B cell (primary cell): ENCODE data around the gene MAP3K9. TPM values are rescaled to one million over a fixed set of nuclear protein-coding genes. Genes with fewer than 3 reads are reported as not detected.

Experiments used
- ATAC-seq: fragments of 200-7000 bp; cut with Tn5 transposase; one replicate; pipeline ENCODE4 v1.10.0; 2021; ENCODE audit warnings: low read depth, mild to moderate bottlenecking, moderate number of reproducible peaks, moderate library complexity
- CTCF ChIA-PET: fragments of 350-600 bp; sonication (Branson Sonifier 250); formaldehyde crosslinking; loops from one replicate; lab custom pipeline; 2021; ENCODE audit warnings: antibody characterized with exemption, inconsistent platforms; lab: Charles Lee
- POLR2A ChIA-PET: fragments of 350-600 bp; sonication (Branson Sonifier 250); formaldehyde crosslinking; loops from one replicate; lab custom pipeline; 2021; ENCODE audit warnings: antibody characterized with exemption; lab: Charles Lee
- DNase-seq: peaks from one replicate; pipeline ENCODE4 v3.0.0; 2013
- H2AFZ ChIP-seq: 2 replicates; pipeline ENCODE4 v1.6.1; 2012; ENCODE audit warnings: mild to moderate bottlenecking, low read depth, low read length; ENCODE audit not compliant: insufficient read depth, poor library complexity, severe bottlenecking
- H3K27ac ChIP-seq, 2 donors: 1 replicate in 1 of 2; 2 replicates in 1 of 2; pipeline ENCODE4 v1.5.1; 2012 to 2013; ENCODE audit warnings: low read length in 2 of 2, mild to moderate bottlenecking in 2 of 2, moderate library complexity in 1 of 2
- H3K27me3 ChIP-seq, 4 experiments: fragments of 200-600 bp in 1 of 4; sonication (generic) in 1 of 4; replicated peaks in 1 of 4; 1 replicate in 2 of 4; 2 replicates in 2 of 4; pipeline versions ENCODE4 v1.6.1 to v1.7.0; 2013 to 2016; ENCODE audit warnings: low read length in 3 of 4, mild to moderate bottlenecking in 2 of 4, mixed read lengths in 1 of 4, moderate library complexity in 1 of 4; ENCODE audit not compliant: insufficient read depth in 4 of 4, control insufficient read depth in 3 of 4; ENCODE audit errors: control extremely low read depth in 1 of 4
- H3K36me3 ChIP-seq, 2 experiments: replicated peaks in 1 of 2; 1 replicate in 1 of 2; 2 replicates in 1 of 2; pipeline versions ENCODE4 v1.6.1 to v1.7.1; 2013; ENCODE audit warnings: low read length in 1 of 2; ENCODE audit not compliant: insufficient read depth in 2 of 2, control insufficient read depth in 1 of 2; ENCODE audit errors: control extremely low read depth in 1 of 2, extremely low read depth in 1 of 2
- H3K4me1 ChIP-seq, 2 donors: fragments of 200-600 bp in 1 of 2; sonication (generic) in 1 of 2; 1 replicate in 1 of 2; 2 replicates in 1 of 2; pipeline versions ENCODE4 v1.5.1 to v1.6.1; 2013 to 2017; ENCODE audit warnings: low read length in 2 of 2; ENCODE audit not compliant: control insufficient read depth in 2 of 2, insufficient read depth in 2 of 2
- H3K4me2 ChIP-seq: replicated peaks from 2 replicates; pipeline ENCODE3; 2012; ENCODE audit warnings: mild to moderate bottlenecking, low read depth, low read length; ENCODE audit not compliant: poor library complexity, severe bottlenecking
- H3K4me3 ChIP-seq, 5 experiments: fragments of 200-600 bp in 1 of 5; sonication (generic) in 1 of 5; 1 replicate in 3 of 5; 2 replicates in 2 of 5; pipeline versions ENCODE4 v1.5.1 to v1.7.0; 2011 to 2016; ENCODE audit warnings: low read length in 4 of 5, mild to moderate bottlenecking in 4 of 5, low read depth in 2 of 5, control low read depth in 1 of 5, moderate library complexity in 1 of 5; ENCODE audit not compliant: insufficient read depth in 1 of 5; ENCODE audit errors: control extremely low read depth in 1 of 5, extremely low read depth in 1 of 5
- H3K79me2 ChIP-seq: fragments of 200-600 bp; sonication (generic); one replicate; pipeline ENCODE4 v1.6.0; 2016; ENCODE audit warnings: low read length; ENCODE audit not compliant: control insufficient read depth, insufficient read depth
- H3K9ac ChIP-seq: fragments of 200-600 bp; sonication (generic); 2 replicates; pipeline ENCODE4 v1.6.1; 2017; ENCODE audit warnings: mild to moderate bottlenecking, low read length, moderate library complexity
- H3K9me3 ChIP-seq, 3 donors: one replicate each; pipeline versions ENCODE4 v1.6.1 to v1.7.1; 2013; ENCODE audit warnings: low read length in 2 of 3; ENCODE audit not compliant: control insufficient read depth in 2 of 3, insufficient read depth in 1 of 3; ENCODE audit errors: control extremely low read depth in 1 of 3
- H4K20me1 ChIP-seq: 2 replicates; pipeline ENCODE4 v1.6.0; 2012; ENCODE audit warnings: mild to moderate bottlenecking, low read length; ENCODE audit not compliant: insufficient read depth, control insufficient read depth, poor library complexity, severe bottlenecking
- H3K27ac Mint-ChIP-seq: one replicate; pipeline ENCODE4 v1.8.0; 2021; ENCODE audit warnings: mixed read lengths
- H3K27me3 Mint-ChIP-seq: one replicate; pipeline ENCODE4 v1.8.0; 2021; ENCODE audit warnings: mixed read lengths
- H3K4me1 Mint-ChIP-seq: one replicate; pipeline ENCODE4 v1.8.0; 2021; ENCODE audit warnings: mixed read lengths
- H3K4me3 Mint-ChIP-seq: one replicate; pipeline ENCODE4 v1.8.0; 2021; ENCODE audit warnings: mixed read lengths
- H3K9me3 Mint-ChIP-seq: one replicate; pipeline ENCODE4 v1.8.0; 2022; ENCODE audit warnings: mixed read lengths; ENCODE audit not compliant: insufficient read depth
- CTCF ChIP-seq: fragments of 200-600 bp; IDR thresholded peaks from one replicate; pipeline ENCODE4 v1.8.0; 2022; ENCODE audit warnings: antibody characterized with exemption, mild to moderate bottlenecking
- EZH2 ChIP-seq: IDR thresholded peaks from 2 replicates; pipeline ENCODE4 v1.6.1; 2012; ENCODE audit warnings: borderline replicate concordance, low read depth, mild to moderate bottlenecking, moderate library complexity, low read length; ENCODE audit not compliant: insufficient read depth, poor library complexity, severe bottlenecking
- WGBS: methylation state at CpG from one replicate; pipeline ENCODE4 v1.1.5; 2013; ENCODE audit warnings: missing lambda C conversion rate; ENCODE audit not compliant: insufficient coverage; 5-methylcytosine and 5-hydroxymethylcytosine counted together
- intact Hi-C: fragments of 100-400 bp; cut with micrococcal nuclease; formaldehyde crosslinking; loops from one replicate; pipeline ENCODE4 v1.10.0; 2022
- polyA plus RNA-seq: library from polyadenylated mRNA; depleted of rRNA; stranded (reverse); fragments of >200 nt; gene quantifications from 2 replicates; pipeline ENCODE4 v1.2.3, GENCODE V29; 2012
- total RNA-seq, 2 donors: library from RNA; stranded (reverse); fragments of 120-200 nt in 1 of 2; gene quantifications; 1 replicate in 1 of 2; 2 replicates in 1 of 2; pipeline versions ENCODE4 v1.2.3 to v1.2.4, GENCODE V29; 2013 to 2022

The MAP3K9 gene
- total and polyA plus RNA-seq, 2 donors (not counting 1 experiment from before 2014, with no cell fraction given), result 4.7 to 20.2 TPM

DNA sequence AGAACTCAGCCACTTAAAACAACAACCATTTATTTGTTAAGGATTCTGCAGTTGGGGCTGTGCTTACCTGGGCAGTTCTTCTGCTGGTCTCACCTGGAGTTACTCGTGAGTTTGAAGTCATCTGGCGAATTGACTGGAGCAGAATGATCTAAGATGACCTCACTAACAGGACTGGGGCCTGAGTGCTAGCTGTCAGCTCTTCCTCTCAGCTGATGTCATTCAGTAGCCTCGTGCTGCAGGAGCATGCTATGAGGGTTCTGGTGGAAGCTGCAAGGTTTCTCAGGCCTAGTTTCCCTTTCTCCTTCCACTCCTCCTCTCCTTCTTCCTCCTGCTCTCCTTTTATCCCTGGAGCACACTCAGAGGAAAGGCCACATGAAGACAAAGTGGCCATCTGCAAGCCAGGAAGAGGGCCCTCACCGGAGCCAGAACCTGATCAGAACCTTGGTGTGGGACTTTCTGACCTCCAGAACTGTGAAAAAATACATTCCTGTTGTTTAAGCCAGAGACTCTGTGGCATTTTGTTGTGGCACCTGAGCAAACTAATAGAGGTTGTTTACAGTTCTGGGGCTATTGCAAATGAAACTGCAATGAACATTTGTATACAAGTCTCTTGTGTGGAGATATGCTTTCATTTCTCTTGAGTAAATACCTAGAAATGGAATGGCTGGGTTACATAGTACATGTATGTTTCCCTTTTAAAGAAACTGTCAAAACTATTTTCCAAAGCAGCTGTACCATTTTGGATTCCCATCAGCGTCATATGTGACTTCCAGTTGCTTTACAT is 21.9 kb upstream of the MAP3K9 start:
- H3K4me3 ChIP-seq, result no peak overlapping the region
- WGBS, result 62% methylated on average over 3 of the region's 5 CpGs
- H3K27ac ChIP-seq, result no peak overlapping the region
- H3K9me3 Mint-ChIP-seq, result peaks cover 8% of the 10 kb centered on the region
- no peak overlapping the region for H3K4me3 Mint-ChIP-seq
- intact Hi-C loops, result no loop called here
- ChIA-PET CTCF (interaction anchor here (1.3 kb wide), 1 partner anchor 14 kb away, joined by 3 read pairs; no protein-coding TSS in a partner anchor), POLR2A (no interaction called here)
- H3K27me3 ChIP-seq, result no peaks in the 10 kb centered on the region
- H4K20me1 ChIP-seq, result no peaks in the 10 kb centered on the region
- H3K9me3 ChIP-seq, result peaks cover 0 to 7% (median 0%) of the 10 kb centered on the region in 3 donors
- no peaks in the 10 kb centered on the region for H3K27me3 Mint-ChIP-seq
- no peaks in the 10 kb centered on the region for H3K4me1 Mint-ChIP-seq
- H3K36me3 ChIP-seq, result no peaks in the 10 kb centered on the region
- no peak overlapping the region for H3K27ac Mint-ChIP-seq
- H3K79me2 ChIP-seq, result no peaks in the 10 kb centered on the region
- no peak for DNase-seq
- no peak overlapping the region for H3K9ac ChIP-seq
- no peak overlapping the region for H3K4me2 ChIP-seq
- no peak overlapping the region for H2AFZ ChIP-seq
- H3K4me1 ChIP-seq, result no peaks in the 10 kb centered on the region
- no peak for ATAC-seq
- TF ChIP-seq EZH2 (no peak), CTCF (no peak)

DNA sequence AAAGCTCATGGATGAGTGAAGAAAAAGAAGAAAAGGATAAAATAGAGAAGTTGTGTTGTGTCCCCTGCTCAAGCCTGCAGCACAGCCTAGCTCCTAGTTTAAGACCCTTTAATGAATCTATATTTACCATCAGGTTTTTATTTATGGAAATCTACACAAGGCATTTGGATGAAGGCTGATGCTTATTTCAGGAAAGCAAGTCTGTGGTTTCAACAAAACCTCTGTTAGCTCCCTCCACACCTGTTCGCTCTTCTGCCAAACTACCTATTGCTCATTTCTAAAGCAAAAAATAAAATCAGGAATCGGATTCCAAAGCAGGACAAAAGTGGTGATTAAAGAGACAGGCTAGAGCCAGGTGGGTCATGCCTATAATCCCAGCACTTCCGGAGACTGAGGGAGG is 18.9 kb upstream of the MAP3K9 start:
- no peak overlapping the region for H3K9ac ChIP-seq
- Mint-ChIP-seq H3K27me3 (peaks cover 11% of the 10 kb centered on the region), H3K4me3 (no peak overlapping the region), H3K9me3 (no peaks in the 10 kb centered on the region), H3K4me1 (peaks cover 1% of the 10 kb centered on the region), H3K27ac (no peak overlapping the region)
- ATAC-seq (no peak), DNase-seq (no peak)
- no peak overlapping the region for H3K4me2 ChIP-seq
- POLR2A ChIA-PET, result no interaction called here
- H3K79me2 ChIP-seq, result no peaks in the 10 kb centered on the region
- H3K27me3 ChIP-seq, result peaks cover 0 to 18% (median 5%) of the 10 kb centered on the region in 4 experiments
- WGBS, result no CpG with 5 or more reads among the region's 3 CpGs
- no peaks in the 10 kb centered on the region for H3K36me3 ChIP-seq
- intact Hi-C loops, result no loop called here
- TF ChIP-seq EZH2, result no peak
- no peak for TF ChIP-seq CTCF
- H2AFZ ChIP-seq, result no peak overlapping the region
- no peak overlapping the region for H3K4me3 ChIP-seq
- no peaks in the 10 kb centered on the region for H4K20me1 ChIP-seq
- CTCF ChIA-PET, result interaction anchor here (1.0 to 1.5 kb wide), 2 partner anchors 10 to 112 kb away, joined by 4 to 7 read pairs; no protein-coding TSS in a partner anchor
- H3K27ac ChIP-seq, result no peak overlapping the region
- H3K4me1 ChIP-seq, result peaks cover 0 to under 1% of the 10 kb centered on the region in 2 donors
- no peaks in the 10 kb centered on the region for H3K9me3 ChIP-seq
